HepG2 (cell line): ENCODE data around the gene SYT17. TPM values are rescaled to one million over a fixed set of nuclear protein-coding genes. Genes with fewer than 3 reads are reported as not detected.
A peak's percentile ranks its signal among the peaks of the same experiment; 100 is the strongest.

Experiments
- GZF1 ChIP-seq: sonication (generic); formaldehyde crosslinking; IDR thresholded peaks from 2 replicates; pipeline ENCODE4 v1.5.1; 2020; ENCODE audit warnings: mild to moderate bottlenecking, missing genetic modification reagents
- KDM1A ChIP-seq: IDR thresholded peaks from 2 replicates; pipeline ENCODE4 v1.6.1; 2016; ENCODE audit warnings: missing compliant biosample characterization
- MEIS2 ChIP-seq: sonication (generic); formaldehyde crosslinking; IDR thresholded peaks from 2 replicates; pipeline ENCODE4 v1.9.0; 2021; ENCODE audit warnings: mild to moderate bottlenecking, missing genetic modification reagents
- PHF8 ChIP-seq: sonication (generic); formaldehyde crosslinking; IDR thresholded peaks from 2 replicates; pipeline ENCODE4 v1.5.0; 2020; ENCODE audit warnings: missing genetic modification reagents
- PRMT3 ChIP-seq: sonication (generic); formaldehyde crosslinking; IDR thresholded peaks from 2 replicates; pipeline ENCODE4 v1.8.1; 2022; ENCODE audit warnings: low read depth, mild to moderate bottlenecking, moderate library complexity, missing genetic modification reagents, borderline replicate concordance
- RCOR2 ChIP-seq: IDR thresholded peaks from 2 replicates; pipeline ENCODE4 v1.6.1; 2016; ENCODE audit warnings: missing biosample characterization, missing genetic modification reagents
- SMC3 ChIP-seq: IDR thresholded peaks from 2 replicates; pipeline ENCODE4 v1.6.1; 2011; ENCODE audit warnings: low read length, improper control_type of control experiment
- SNRNP70 ChIP-seq: fragments of 200-400 bp; formaldehyde crosslinking; IDR thresholded peaks from 2 replicates; pipeline ENCODE4 v1.6.1; 2017; ENCODE audit warnings: mild to moderate bottlenecking, low read depth, low read length, moderate library complexity
- THAP8 ChIP-seq: sonication (generic); formaldehyde crosslinking; IDR thresholded peaks from 2 replicates; pipeline ENCODE4 v1.5.1; 2020; ENCODE audit warnings: missing genetic modification reagents, mild to moderate bottlenecking, borderline replicate concordance
- YEATS2 ChIP-seq: sonication (generic); formaldehyde crosslinking; IDR thresholded peaks from 2 replicates; pipeline ENCODE4 v1.4.0; 2020; ENCODE audit warnings: missing genetic modification reagents, borderline replicate concordance
- ZFX ChIP-seq: sonication (generic); formaldehyde crosslinking; IDR thresholded peaks from 2 replicates; pipeline ENCODE4 v1.4.0; 2020; ENCODE audit warnings: mild to moderate bottlenecking, low read depth, missing genetic modification reagents, moderate library complexity
- ZFYVE20 ChIP-seq: sonication (generic); formaldehyde crosslinking; IDR thresholded peaks from 2 replicates; pipeline ENCODE4 v1.8.0; 2023; ENCODE audit warnings: low read depth, mild to moderate bottlenecking, moderate library complexity, missing genetic modification reagents, borderline replicate concordance
- ZNF550 ChIP-seq: sonication (generic); formaldehyde crosslinking; IDR thresholded peaks from 2 replicates; pipeline ENCODE4 v1.4.0; 2020; ENCODE audit warnings: mild to moderate bottlenecking, missing genetic modification reagents, borderline replicate concordance
- ZNF839 ChIP-seq: sonication (generic); formaldehyde crosslinking; IDR thresholded peaks from 2 replicates; pipeline ENCODE4 v1.4.0; 2020; ENCODE audit warnings: missing genetic modification reagents, mild to moderate bottlenecking, borderline replicate concordance
- polyA plus RNA-seq, 8 experiments: library from polyadenylated mRNA; depleted of rRNA in 3 of 8; stranded (reverse) in 7 of 8; unstranded in 1 of 8; fragments of >200 nt; fragmentation: Illumina TruSeq in 4 of 8; extraction: Trizol in 4 of 8; gene quantifications; 2 replicates each; pipeline versions ENCODE4 v1.2.1 to v1.2.3, GENCODE V29; 2011 to 2016; ENCODE audit warnings: low read depth in 4 of 8, missing spikeins in 1 of 8, mixed read lengths in 1 of 8; ENCODE audit not compliant: insufficient read depth in 1 of 8
- total RNA-seq, 5 experiments: library from RNA; depleted of rRNA; stranded (reverse); fragments of >200 nt; fragmentation: Illumina TruSeq; extraction: Trizol; gene quantifications; 2 replicates each; pipeline ENCODE4 v1.2.3, GENCODE V29; 2016; ENCODE audit warnings: low read depth in 1 of 5
- TF ChIP-seq, protein P1 (sequence below): IDR thresholded peaks from 2 replicates; pipeline ENCODE4 v1.6.1; 2012; ENCODE audit warnings: low read depth, low read length, improper control_type of control experiment
- TF ChIP-seq, protein P2 (sequence below): sonication (generic); formaldehyde crosslinking; IDR thresholded peaks from 2 replicates; pipeline ENCODE4 v1.4.0; 2020; ENCODE audit warnings: mild to moderate bottlenecking, low read depth, missing genetic modification reagents
- TF ChIP-seq, protein P3 (sequence below): sonication (generic); formaldehyde crosslinking; IDR thresholded peaks from 2 replicates; pipeline ENCODE4 v1.8.0; 2022; ENCODE audit warnings: missing genetic modification reagents, mild to moderate bottlenecking, borderline replicate concordance
- TF ChIP-seq, protein P4 (sequence below): sonication (generic); formaldehyde crosslinking; IDR thresholded peaks from 2 replicates; pipeline ENCODE4 v1.4.0; 2020; ENCODE audit warnings: missing genetic modification reagents
- TF ChIP-seq, protein P5 (sequence below): sonication (generic); formaldehyde crosslinking; IDR thresholded peaks from 2 replicates; pipeline ENCODE4 v1.4.0; 2020; ENCODE audit warnings: missing genetic modification reagents

The SYT17 gene
- total and polyA plus RNA-seq, 2 of the 13 experiments (the other 11 are each of a cell fraction or from before 2014, with no cell fraction given): 0.44 TPM; not detected in 1

DNA sequence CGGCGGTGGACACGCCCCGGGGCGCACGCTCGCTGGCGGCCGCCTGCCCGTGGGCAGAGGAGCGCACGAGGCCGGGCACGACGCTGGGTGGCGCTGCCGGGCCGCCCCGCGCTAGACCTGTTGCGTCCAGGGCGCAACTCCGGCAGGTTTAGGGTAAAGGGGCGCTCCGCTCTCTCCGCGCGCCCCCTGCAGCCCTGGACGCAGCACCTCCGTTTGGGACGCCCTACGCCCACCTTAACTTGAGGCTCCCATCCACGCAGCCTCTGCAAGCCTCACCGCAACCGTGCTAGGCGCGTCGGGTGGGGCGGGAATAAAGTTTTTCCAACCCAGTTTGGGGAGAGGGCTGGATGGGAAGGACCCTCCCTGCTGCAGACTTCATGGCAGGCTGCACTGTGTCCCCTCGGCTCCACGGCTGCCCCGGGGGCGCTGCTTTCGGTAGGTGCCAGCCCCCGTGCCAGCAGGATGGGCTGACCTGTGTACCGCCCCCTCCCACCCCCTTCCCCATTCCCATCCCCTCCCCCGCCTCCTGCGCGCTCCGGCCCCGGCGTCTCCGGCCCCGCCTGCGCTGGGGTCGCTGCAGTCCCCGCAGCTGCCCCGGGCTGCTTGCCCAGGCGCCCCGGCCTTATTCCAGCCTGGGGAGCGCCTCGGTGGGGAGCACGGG is at the start of gene SYT17 (continued):
- TF ChIP-seq, protein P1, sequence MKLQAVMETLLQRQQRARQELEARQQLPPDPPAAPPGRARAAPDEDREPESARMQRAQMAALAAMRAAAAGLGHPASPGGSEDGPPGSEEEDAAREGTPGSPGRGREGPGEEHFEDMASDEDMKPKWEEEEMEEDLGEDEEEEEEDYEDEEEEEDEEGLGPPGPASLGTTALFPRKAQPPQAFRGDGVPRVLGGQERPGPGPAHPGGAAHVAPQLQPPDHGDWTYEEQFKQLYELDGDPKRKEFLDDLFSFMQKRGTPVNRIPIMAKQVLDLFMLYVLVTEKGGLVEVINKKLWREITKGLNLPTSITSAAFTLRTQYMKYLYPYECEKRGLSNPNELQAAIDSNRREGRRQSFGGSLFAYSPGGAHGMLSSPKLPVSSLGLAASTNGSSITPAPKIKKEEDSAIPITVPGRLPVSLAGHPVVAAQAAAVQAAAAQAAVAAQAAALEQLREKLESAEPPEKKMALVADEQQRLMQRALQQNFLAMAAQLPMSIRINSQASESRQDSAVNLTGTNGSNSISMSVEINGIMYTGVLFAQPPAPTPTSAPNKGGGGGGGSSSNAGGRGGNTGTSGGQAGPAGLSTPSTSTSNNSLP: 0 out of 2 replicates have a peak, but pooled peaks have one; percentile 9
- 0 out of 2 replicates have a peak, but pooled peaks have one; percentile 30 for TF ChIP-seq THAP8 (CRISPR knock-in tag)
- TF ChIP-seq MEIS2 (CRISPR knock-in tag): peak; percentile 48; the same call in 1 of the 2 replicates
- no peak; the same call in 1 of the 2 replicates for TF ChIP-seq PHF8
- TF ChIP-seq ZFX (CRISPR knock-in tag): peak; percentile 44
- no peak for TF ChIP-seq RCOR2
- TF ChIP-seq, protein P2, sequence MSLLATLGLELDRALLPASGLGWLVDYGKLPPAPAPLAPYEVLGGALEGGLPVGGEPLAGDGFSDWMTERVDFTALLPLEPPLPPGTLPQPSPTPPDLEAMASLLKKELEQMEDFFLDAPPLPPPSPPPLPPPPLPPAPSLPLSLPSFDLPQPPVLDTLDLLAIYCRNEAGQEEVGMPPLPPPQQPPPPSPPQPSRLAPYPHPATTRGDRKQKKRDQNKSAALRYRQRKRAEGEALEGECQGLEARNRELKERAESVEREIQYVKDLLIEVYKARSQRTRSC (CRISPR knock-in tag): no peak
- TF ChIP-seq ZNF839 (CRISPR knock-in tag): no peak
- TF ChIP-seq ZFYVE20: no peak
- no peak for TF ChIP-seq YEATS2
- TF ChIP-seq, protein P3, sequence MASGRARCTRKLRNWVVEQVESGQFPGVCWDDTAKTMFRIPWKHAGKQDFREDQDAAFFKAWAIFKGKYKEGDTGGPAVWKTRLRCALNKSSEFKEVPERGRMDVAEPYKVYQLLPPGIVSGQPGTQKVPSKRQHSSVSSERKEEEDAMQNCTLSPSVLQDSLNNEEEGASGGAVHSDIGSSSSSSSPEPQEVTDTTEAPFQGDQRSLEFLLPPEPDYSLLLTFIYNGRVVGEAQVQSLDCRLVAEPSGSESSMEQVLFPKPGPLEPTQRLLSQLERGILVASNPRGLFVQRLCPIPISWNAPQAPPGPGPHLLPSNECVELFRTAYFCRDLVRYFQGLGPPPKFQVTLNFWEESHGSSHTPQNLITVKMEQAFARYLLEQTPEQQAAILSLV (CRISPR knock-in tag): no peak
- TF ChIP-seq ZNF550 (CRISPR knock-in tag): no peak
- TF ChIP-seq, protein P4, sequence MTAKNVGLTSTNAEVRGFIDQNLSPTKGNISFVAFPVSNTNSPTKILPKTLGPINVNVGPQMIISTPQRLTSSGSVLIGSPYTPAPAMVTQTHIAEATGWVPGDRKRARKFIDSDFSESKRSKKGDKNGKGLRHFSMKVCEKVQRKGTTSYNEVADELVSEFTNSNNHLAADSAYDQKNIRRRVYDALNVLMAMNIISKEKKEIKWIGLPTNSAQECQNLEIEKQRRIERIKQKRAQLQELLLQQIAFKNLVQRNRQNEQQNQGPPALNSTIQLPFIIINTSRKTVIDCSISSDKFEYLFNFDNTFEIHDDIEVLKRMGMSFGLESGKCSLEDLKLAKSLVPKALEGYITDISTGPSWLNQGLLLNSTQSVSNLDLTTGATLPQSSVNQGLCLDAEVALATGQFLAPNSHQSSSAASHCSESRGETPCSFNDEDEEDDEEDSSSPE (CRISPR knock-in tag): 0 out of 2 replicates have a peak, but pooled peaks have one; percentile 17
- no peak for TF ChIP-seq KDM1A (CRISPR knock-in tag)
- TF ChIP-seq SMC3: peak; percentile 28; the same call in 1 of the 2 replicates
- TF ChIP-seq PRMT3 (CRISPR knock-in tag): no peak
- TF ChIP-seq, protein P5, sequence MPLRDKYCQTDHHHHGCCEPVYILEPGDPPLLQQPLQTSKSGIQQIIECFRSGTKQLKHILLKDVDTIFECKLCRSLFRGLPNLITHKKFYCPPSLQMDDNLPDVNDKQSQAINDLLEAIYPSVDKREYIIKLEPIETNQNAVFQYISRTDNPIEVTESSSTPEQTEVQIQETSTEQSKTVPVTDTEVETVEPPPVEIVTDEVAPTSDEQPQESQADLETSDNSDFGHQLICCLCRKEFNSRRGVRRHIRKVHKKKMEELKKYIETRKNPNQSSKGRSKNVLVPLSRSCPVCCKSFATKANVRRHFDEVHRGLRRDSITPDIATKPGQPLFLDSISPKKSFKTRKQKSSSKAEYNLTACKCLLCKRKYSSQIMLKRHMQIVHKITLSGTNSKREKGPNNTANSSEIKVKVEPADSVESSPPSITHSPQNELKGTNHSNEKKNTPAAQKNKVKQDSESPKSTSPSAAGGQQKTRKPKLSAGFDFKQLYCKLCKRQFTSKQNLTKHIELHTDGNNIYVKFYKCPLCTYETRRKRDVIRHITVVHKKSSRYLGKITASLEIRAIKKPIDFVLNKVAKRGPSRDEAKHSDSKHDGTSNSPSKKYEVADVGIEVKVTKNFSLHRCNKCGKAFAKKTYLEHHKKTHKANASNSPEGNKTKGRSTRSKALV (CRISPR knock-in tag): peak; percentile 99
- no peak for TF ChIP-seq SNRNP70
- no peak for TF ChIP-seq GZF1 (CRISPR knock-in tag)
